HFF-Myc (cell line): ENCODE measurements around the gene GRSF1.

Experiments
- DNase-seq: peaks from one replicate; pipeline ENCODE4 v3.0.0-alpha.2; 2011; ENCODE audit warnings: low read depth; ENCODE audit errors: extremely low read depth
- H3K4me3 ChIP-seq: replicated peaks from 2 replicates; pipeline ENCODE4 v1.5.1; 2011; ENCODE audit warnings: low read depth, mild to moderate bottlenecking, control low read depth, low read length
- TF ChIP-seq, protein P1 (sequence below): IDR thresholded peaks from 2 replicates; pipeline ENCODE4 v1.5.1; 2012; ENCODE audit warnings: mild to moderate bottlenecking, low read depth, low read length, control low read depth; ENCODE audit errors: missing control alignments

GRSF1 gene

GRCh38 chr4:70818173-70818855 is 21.4 kb downstream of the GRSF1 start:
- no peak for DNase-seq
- H3K4me3 ChIP-seq: no peak overlapping the region
- TF ChIP-seq, protein P1, sequence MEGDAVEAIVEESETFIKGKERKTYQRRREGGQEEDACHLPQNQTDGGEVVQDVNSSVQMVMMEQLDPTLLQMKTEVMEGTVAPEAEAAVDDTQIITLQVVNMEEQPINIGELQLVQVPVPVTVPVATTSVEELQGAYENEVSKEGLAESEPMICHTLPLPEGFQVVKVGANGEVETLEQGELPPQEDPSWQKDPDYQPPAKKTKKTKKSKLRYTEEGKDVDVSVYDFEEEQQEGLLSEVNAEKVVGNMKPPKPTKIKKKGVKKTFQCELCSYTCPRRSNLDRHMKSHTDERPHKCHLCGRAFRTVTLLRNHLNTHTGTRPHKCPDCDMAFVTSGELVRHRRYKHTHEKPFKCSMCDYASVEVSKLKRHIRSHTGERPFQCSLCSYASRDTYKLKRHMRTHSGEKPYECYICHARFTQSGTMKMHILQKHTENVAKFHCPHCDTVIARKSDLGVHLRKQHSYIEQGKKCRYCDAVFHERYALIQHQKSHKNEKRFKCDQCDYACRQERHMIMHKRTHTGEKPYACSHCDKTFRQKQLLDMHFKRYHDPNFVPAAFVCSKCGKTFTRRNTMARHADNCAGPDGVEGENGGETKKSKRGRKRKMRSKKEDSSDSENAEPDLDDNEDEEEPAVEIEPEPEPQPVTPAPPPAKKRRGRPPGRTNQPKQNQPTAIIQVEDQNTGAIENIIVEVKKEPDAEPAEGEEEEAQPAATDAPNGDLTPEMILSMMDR: no peak

- TF ChIP-seq, protein P1: no peak
- no peak overlapping the region for H3K4me3 ChIP-seq
- no peak for DNase-seq
Measured at GRCh38 chr4:70816894-70817293, 22.8 kb downstream of the GRSF1 start.

DNA sequence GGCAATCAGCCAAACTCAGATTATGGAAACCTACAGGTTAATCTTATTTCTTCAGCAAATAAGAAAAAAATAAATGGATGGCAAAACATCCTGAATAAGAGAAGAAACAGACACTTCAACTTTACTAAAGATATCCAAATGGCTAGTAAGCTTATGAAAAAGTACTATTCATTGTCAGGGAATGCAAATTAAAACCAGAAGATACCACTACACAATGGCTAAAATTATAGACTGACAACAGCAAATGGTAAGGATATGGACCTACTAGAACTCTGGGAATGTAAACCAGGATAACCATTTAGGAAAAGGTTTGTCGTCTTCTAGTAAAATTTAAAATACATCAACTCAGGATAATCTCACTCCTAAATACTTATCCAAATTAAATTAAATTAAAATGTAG is 24.3 kb downstream of the GRSF1 start:
- no peak overlapping the region for H3K4me3 ChIP-seq
- TF ChIP-seq, protein P1: no peak
- DNase-seq: no peak

DNA sequence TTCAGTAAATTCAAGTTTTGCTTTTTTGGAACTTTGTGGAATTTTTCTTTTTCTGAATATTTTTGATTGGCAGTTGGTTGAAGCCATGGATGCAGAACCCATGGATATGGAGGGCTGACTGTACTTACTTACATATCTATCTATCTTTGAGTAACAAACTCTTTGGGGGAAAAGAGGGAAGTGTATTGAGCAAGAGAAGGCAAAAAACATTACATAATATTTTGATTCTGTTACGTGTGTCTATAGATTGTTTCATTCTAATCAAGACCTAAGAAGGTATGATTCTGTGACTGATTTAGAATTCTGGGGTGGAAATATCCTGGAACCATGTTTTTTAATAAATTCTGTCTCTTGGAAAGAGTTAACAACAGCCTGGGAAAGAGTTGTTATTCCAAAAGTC is 31.5 kb downstream of the GRSF1 start:
- TF ChIP-seq, protein P1: no peak
- DNase-seq: no peak
- no peak overlapping the region for H3K4me3 ChIP-seq

DNA sequence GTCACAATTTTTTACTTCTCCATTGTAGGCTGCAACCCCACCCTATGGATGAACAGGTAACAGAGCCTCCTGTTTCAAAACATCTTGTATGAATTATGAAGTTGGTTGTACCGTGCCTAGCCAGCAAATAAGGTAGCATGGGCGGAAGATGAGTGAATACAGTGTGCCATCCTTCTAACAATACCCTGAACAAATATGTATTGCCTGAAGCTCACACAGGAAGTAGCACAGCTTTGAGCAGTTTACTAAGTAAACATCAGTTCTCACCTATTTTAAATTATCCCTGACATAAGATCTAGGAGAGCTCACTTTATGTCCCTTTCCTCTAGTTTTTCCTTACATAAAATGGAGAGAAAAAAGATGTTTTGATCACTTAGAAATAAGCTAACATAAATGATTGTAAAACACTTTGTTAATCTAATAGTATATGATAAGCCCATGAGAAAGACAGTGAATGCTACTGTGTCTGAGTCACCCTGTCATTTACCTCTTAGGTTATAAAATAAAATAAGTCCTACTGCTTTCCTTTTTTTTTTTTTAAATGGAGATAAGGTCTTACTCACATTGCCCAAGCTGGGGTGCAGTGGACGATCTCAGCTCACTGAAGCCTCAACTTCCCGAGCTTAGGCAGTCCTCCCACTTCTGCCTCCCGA is 36.6 kb downstream of the GRSF1 start:
- TF ChIP-seq, protein P1: no peak
- DNase-seq: no peak
- no peak overlapping the region for H3K4me3 ChIP-seq

DNA sequence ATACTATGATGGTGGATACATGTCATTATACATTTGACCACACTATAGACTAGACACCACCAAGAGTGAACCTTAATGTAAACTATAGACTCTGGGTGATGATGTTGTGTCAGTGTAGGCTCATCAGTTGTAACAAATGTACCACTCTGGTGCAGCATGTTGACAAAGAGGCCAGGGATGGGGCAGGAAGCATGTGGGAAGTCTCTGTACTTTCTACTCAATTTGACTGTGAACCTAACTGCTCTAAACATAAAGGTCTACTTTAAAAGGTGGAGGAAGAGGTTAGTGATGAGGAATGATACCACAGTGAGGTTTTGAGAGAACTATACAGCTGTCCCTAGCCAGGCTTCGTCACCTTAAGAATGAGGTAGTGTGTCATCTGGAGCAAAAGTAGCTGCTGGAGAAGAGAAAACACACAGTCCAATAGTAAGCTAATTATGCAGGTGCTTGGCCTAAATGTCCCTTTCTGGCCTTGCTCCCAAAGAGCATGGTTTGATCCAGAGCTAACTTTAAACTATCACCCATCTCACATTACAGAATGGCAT is 38.4 kb downstream of the GRSF1 start:
- TF ChIP-seq, protein P1: no peak
- DNase-seq: no peak
- H3K4me3 ChIP-seq: no peak overlapping the region
